ENCODE data around the gene SRP72. TPM values are rescaled to one million over a fixed set of nuclear protein-coding genes. Genes with fewer than 3 reads are reported as not detected.

The SRP72 gene
- total and polyA plus RNA-seq, 4 donors: 32.1 to 69.7 (median 40.7) TPM

DNA sequence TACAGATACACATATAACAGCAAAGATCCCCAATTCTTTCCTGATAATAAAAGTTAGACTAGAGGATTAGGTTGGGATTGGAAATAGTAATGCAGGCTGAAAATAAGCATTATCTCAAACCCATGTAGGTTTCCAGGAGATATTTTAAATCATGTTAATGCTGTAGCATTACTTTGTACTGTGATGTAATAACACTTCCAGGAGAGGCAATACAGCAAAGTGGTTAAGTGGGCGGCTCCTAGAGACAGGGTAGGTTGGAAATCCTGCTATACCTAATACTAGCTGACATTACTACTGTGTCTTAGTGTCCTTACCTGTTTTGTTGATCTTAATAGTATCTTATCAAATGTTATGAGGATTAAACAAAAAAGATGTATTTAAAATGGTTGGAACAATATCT, 21.7 kb upstream of the SRP72 start:
- peaks cover 1 to 10% (median 5%) of the 10 kb centered on the region in 4 donors for H3K4me1 ChIP-seq (ENCODE audit: control insufficient read depth in 4 of 4, insufficient read depth in 4 of 4, low read length in 3 of 4)
- H3K9ac ChIP-seq (ENCODE audit: low read depth in 1 of 2, low read length in 2 of 2): no peak overlapping the region
- H3K27me3 ChIP-seq (ENCODE audit: control insufficient read depth in 4 of 4, insufficient read depth in 4 of 4, low read length in 3 of 4): no peaks in the 10 kb centered on the region
- peaks cover 1 to 43% (median 16%) of the 10 kb centered on the region in 4 donors for H3K36me3 ChIP-seq (ENCODE audit: control insufficient read depth in 4 of 4, insufficient read depth in 3 of 4, low read depth in 1 of 4, low read length in 3 of 4)
- WGBS: 96% methylated on average over 1 of the region's 1 CpG
- no peak for DNase-seq (ENCODE audit: low spot score)
- TF ChIP-seq GABPA (IDR thresholded peaks at IDR 0.05 in 1 of 2, conservative IDR thresholded peaks at IDR 0.05 in 1 of 2) (no peak), RAD21 (IDR thresholded peaks at IDR 0.05) (no peak), HNF4A (conservative IDR thresholded peaks at IDR 0.05) (no peak), FOXA1 (IDR thresholded peaks at IDR 0.05) (no peak), HNF4G (IDR thresholded peaks at IDR 0.05) (no peak), YY1 (IDR thresholded peaks at IDR 0.05) (no peak), NR2F2 (IDR thresholded peaks at IDR 0.05) (no peak), RXRA (IDR thresholded peaks at IDR 0.05) (no peak), TAF1 (conservative IDR thresholded peaks at IDR 0.05) (no peak), FOXA2 (IDR thresholded peaks at IDR 0.05) (no peak), SP1 (IDR thresholded peaks at IDR 0.05) (no peak), EGR1 (IDR thresholded peaks at IDR 0.05; ENCODE audit: low read depth in 2 of 2) (no peak), JUND (IDR thresholded peaks at IDR 0.05) (no peak)
- TF ChIP-seq, protein P1, sequence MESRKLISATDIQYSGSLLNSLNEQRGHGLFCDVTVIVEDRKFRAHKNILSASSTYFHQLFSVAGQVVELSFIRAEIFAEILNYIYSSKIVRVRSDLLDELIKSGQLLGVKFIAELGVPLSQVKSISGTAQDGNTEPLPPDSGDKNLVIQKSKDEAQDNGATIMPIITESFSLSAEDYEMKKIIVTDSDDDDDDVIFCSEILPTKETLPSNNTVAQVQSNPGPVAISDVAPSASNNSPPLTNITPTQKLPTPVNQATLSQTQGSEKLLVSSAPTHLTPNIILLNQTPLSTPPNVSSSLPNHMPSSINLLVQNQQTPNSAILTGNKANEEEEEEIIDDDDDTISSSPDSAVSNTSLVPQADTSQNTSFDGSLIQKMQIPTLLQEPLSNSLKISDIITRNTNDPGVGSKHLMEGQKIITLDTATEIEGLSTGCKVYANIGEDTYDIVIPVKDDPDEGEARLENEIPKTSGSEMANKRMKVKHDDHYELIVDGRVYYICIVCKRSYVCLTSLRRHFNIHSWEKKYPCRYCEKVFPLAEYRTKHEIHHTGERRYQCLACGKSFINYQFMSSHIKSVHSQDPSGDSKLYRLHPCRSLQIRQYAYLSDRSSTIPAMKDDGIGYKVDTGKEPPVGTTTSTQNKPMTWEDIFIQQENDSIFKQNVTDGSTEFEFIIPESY (IDR thresholded peaks at IDR 0.05): no peak
- TF ChIP-seq, protein P2, sequence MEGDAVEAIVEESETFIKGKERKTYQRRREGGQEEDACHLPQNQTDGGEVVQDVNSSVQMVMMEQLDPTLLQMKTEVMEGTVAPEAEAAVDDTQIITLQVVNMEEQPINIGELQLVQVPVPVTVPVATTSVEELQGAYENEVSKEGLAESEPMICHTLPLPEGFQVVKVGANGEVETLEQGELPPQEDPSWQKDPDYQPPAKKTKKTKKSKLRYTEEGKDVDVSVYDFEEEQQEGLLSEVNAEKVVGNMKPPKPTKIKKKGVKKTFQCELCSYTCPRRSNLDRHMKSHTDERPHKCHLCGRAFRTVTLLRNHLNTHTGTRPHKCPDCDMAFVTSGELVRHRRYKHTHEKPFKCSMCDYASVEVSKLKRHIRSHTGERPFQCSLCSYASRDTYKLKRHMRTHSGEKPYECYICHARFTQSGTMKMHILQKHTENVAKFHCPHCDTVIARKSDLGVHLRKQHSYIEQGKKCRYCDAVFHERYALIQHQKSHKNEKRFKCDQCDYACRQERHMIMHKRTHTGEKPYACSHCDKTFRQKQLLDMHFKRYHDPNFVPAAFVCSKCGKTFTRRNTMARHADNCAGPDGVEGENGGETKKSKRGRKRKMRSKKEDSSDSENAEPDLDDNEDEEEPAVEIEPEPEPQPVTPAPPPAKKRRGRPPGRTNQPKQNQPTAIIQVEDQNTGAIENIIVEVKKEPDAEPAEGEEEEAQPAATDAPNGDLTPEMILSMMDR (IDR thresholded peaks at IDR 0.05; ENCODE audit: low read depth, low read length, missing input control): no peak
- TF ChIP-seq, protein P3, sequence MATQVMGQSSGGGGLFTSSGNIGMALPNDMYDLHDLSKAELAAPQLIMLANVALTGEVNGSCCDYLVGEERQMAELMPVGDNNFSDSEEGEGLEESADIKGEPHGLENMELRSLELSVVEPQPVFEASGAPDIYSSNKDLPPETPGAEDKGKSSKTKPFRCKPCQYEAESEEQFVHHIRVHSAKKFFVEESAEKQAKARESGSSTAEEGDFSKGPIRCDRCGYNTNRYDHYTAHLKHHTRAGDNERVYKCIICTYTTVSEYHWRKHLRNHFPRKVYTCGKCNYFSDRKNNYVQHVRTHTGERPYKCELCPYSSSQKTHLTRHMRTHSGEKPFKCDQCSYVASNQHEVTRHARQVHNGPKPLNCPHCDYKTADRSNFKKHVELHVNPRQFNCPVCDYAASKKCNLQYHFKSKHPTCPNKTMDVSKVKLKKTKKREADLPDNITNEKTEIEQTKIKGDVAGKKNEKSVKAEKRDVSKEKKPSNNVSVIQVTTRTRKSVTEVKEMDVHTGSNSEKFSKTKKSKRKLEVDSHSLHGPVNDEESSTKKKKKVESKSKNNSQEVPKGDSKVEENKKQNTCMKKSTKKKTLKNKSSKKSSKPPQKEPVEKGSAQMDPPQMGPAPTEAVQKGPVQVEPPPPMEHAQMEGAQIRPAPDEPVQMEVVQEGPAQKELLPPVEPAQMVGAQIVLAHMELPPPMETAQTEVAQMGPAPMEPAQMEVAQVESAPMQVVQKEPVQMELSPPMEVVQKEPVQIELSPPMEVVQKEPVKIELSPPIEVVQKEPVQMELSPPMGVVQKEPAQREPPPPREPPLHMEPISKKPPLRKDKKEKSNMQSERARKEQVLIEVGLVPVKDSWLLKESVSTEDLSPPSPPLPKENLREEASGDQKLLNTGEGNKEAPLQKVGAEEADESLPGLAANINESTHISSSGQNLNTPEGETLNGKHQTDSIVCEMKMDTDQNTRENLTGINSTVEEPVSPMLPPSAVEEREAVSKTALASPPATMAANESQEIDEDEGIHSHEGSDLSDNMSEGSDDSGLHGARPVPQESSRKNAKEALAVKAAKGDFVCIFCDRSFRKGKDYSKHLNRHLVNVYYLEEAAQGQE (IDR thresholded peaks at IDR 0.05): no peak
- TF ChIP-seq, protein P4, sequence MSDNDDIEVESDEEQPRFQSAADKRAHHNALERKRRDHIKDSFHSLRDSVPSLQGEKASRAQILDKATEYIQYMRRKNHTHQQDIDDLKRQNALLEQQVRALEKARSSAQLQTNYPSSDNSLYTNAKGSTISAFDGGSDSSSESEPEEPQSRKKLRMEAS (IDR thresholded peaks at IDR 0.05): no peak
- TF ChIP-seq, protein P5, sequence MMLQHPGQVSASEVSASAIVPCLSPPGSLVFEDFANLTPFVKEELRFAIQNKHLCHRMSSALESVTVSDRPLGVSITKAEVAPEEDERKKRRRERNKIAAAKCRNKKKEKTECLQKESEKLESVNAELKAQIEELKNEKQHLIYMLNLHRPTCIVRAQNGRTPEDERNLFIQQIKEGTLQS (IDR thresholded peaks at IDR 0.05): no peak
- H3K27ac ChIP-seq (ENCODE audit: low read depth in 1 of 2, low read length in 2 of 2): no peak overlapping the region
- no peak overlapping the region for H3K4me3 ChIP-seq (ENCODE audit: low read depth in 1 of 3, low read length in 3 of 3)
- H3K9me3 ChIP-seq (ENCODE audit: control insufficient read depth in 4 of 4, low read length in 3 of 4): no peaks in the 10 kb centered on the region
